GM12872 (cell line): ENCODE results near the gene ENOX1.

ENCODE experiments used
- CTCF ChIP-seq: IDR thresholded peaks from 3 replicates; pipeline ENCODE4 v1.5.1; 2011; ENCODE audit warnings: low read depth, mild to moderate bottlenecking, low read length, moderate library complexity; ENCODE audit not compliant: insufficient read depth

The ENOX1 gene

GRCh38 chr13:43356567-43356966 is 430.2 kb downstream of the ENOX1 start:
- no peak for TF ChIP-seq CTCF

GRCh38 chr13:43355774-43356173 is 431.0 kb downstream of the ENOX1 start:
- TF ChIP-seq CTCF = no peak

GRCh38 chr13:43354153-43354945 is 432.4 kb downstream of the ENOX1 start:
- no peak for TF ChIP-seq CTCF

GRCh38 chr13:43353631-43354030 is 433.1 kb downstream of the ENOX1 start:
- TF ChIP-seq CTCF = no peak

GRCh38 chr13:43348397-43348796 is 438.4 kb downstream of the ENOX1 start:
- no peak for TF ChIP-seq CTCF

GRCh38 chr13:43347877-43348276 is 438.9 kb downstream of the ENOX1 start:
- TF ChIP-seq CTCF = no peak

GRCh38 chr13:43346427-43346826 is 440.3 kb downstream of the ENOX1 start:
- no peak for TF ChIP-seq CTCF
